K562 (cell line): ENCODE results near the gene ERC2. TPM values are rescaled to one million over a fixed set of nuclear protein-coding genes. Genes with fewer than 3 reads are reported as not detected.

ENCODE experiments used
- ATAC-seq: fragments of 200-7000 bp; cut with Tn5 transposase; 3 replicates; pipeline ENCODE4 v1.9.1; 2020; ENCODE audit warnings: moderate library complexity
- BruUV-seq: library from RNA; stranded (reverse); fragments of 400-500 nt; replicated peaks from 2 replicates; lab custom pipeline; 2021; lab: Mats Ljungman, UMichigan
- CTCF ChIA-PET: fragments of 300-600 bp; formaldehyde crosslinking; extraction: SDS; loops from one replicate; lab custom pipeline; 2021; ENCODE audit warnings: low intra/inter-chr PET ratio; lab: Yijun Ruan, JAX
- POLR2A ChIA-PET: fragments of 300-600, 350-650 bp; sonication (Branson Sonifier 250); formaldehyde crosslinking; extraction: SDS; loops from one replicate; lab custom pipeline; 2021; ENCODE audit warnings: antibody characterized with exemption, inconsistent platforms; lab: Yijun Ruan, JAX
- DNase-seq, 4 experiments: peaks; one replicate each; pipeline versions ENCODE4 v3.0.0 to v3.0.0-alpha.2; 2011 to 2018; ENCODE audit warnings: low spot score in 3 of 4, mixed read lengths in 3 of 4; ENCODE audit errors: extremely low read depth in 1 of 4
- FAIRE-seq: peaks from 2 replicates; lab custom pipeline; 2011; peaks lifted over from hg19 to GRCh38; lab: Jason Lieb, UNC
- H2AFZ ChIP-seq: 2 replicates; pipeline ENCODE4 v1.6.0; 2011; ENCODE audit warnings: low read depth, low read length, control low read depth, inconsistent platforms
- H3K27ac ChIP-seq: fragments of 200-600 bp; 3 replicates; pipeline ENCODE4 v1.8.0; 2011; ENCODE audit warnings: low read depth, mild to moderate bottlenecking, control low read depth, inconsistent platforms, low read length, moderate library complexity, mixed read lengths; ENCODE audit errors: extremely low read depth
- H3K27me3 ChIP-seq, 2 experiments: fragments of 300-600 bp in 1 of 2; 2 replicates in 1 of 2; 3 replicates in 1 of 2; pipeline versions ENCODE4 v1.6.0 to v1.8.0; 2011; ENCODE audit warnings: inconsistent platforms in 2 of 2, low read length in 2 of 2, mild to moderate bottlenecking in 1 of 2, mixed read lengths in 1 of 2, moderate library complexity in 1 of 2; ENCODE audit not compliant: control insufficient read depth in 2 of 2, insufficient read depth in 2 of 2
- H3K36me3 ChIP-seq: fragments of 300-600 bp; 3 replicates; pipeline ENCODE4 v1.8.0; 2011; ENCODE audit warnings: mild to moderate bottlenecking, low read length, inconsistent platforms; ENCODE audit not compliant: control insufficient read depth, insufficient read depth
- H3K4me1 ChIP-seq, 2 experiments: fragments of 200-600 bp in 1 of 2; replicated peaks in 1 of 2; 2 replicates in 1 of 2; 3 replicates in 1 of 2; pipeline versions ENCODE4 v1.5.1 to v1.8.0; 2011; ENCODE audit warnings: inconsistent platforms in 2 of 2, low read length in 2 of 2, mild to moderate bottlenecking in 1 of 2, mixed read lengths in 1 of 2, moderate library complexity in 1 of 2; ENCODE audit not compliant: control insufficient read depth in 2 of 2, insufficient read depth in 2 of 2
- H3K4me2 ChIP-seq: 2 replicates; pipeline ENCODE4 v1.6.1; 2011; ENCODE audit warnings: low read length, control low read depth, inconsistent platforms, mixed read lengths; ENCODE audit not compliant: insufficient read depth
- H3K4me3 ChIP-seq: fragments of 200-600 bp; sonication (generic), shearing (Covaris generic); 2 replicates; pipeline ENCODE4 v1.5.1; 2016; ENCODE audit warnings: control low read depth, inconsistent platforms
- H3K79me2 ChIP-seq: fragments of 200-600 bp; 3 replicates; pipeline ENCODE4 v1.8.0; 2011; ENCODE audit warnings: low read length, inconsistent platforms; ENCODE audit not compliant: control insufficient read depth, insufficient read depth
- H3K9ac ChIP-seq, 2 experiments: 2 replicates each; pipeline versions ENCODE4 v1.6.0 to v1.6.1; 2011; ENCODE audit warnings: low read depth in 2 of 2, low read length in 2 of 2, control low read depth in 1 of 2, inconsistent platforms in 1 of 2, mild to moderate bottlenecking in 1 of 2, mixed read lengths in 1 of 2; ENCODE audit not compliant: insufficient read depth in 1 of 2
- H3K9me1 ChIP-seq: one replicate; pipeline ENCODE4 v1.6.0; 2011; ENCODE audit warnings: inconsistent platforms, mild to moderate bottlenecking, low read length, moderate library complexity; ENCODE audit not compliant: control insufficient read depth, insufficient read depth
- H3K9me3 ChIP-seq: replicated peaks from 2 replicates; pipeline ENCODE4 v1.5.1; 2011; ENCODE audit warnings: low read depth, low read length, inconsistent platforms; ENCODE audit not compliant: control insufficient read depth, insufficient read depth
- H4K20me1 ChIP-seq: replicated peaks from 2 replicates; pipeline ENCODE4 v1.6.1; 2011; ENCODE audit warnings: low read length, inconsistent platforms, mixed read lengths; ENCODE audit not compliant: control insufficient read depth, insufficient read depth
- MTA3 ChIP-seq: fragments of 450-650 bp; formaldehyde crosslinking; IDR thresholded peaks from 2 replicates; pipeline ENCODE4 v1.6.1; 2017; ENCODE audit warnings: mild to moderate bottlenecking, borderline replicate concordance
- ZNF75A ChIP-seq: fragments of 450-650 bp; formaldehyde crosslinking; IDR thresholded peaks from 2 replicates; pipeline ENCODE4 v1.4.0; 2020; ENCODE audit warnings: mild to moderate bottlenecking
- WGBS: fragments of 100-300 bp; shearing (Covaris generic); methylation state at CpG from one replicate; pipeline ENCODE4 v1.1.6; 2016; ENCODE audit warnings: low coverage, mixed read lengths; ENCODE audit not compliant: insufficient coverage; ENCODE audit errors: missing lambda C conversion rate; 5-methylcytosine and 5-hydroxymethylcytosine counted together
- in situ Hi-C: fragments of 300-500 bp; cut with MboI; formaldehyde crosslinking; loops from 4 replicates; pipeline ENCODE4 v1.15.0; 2018; ENCODE audit warnings: inconsistent platforms, mixed read lengths
- intact Hi-C: fragments of 100-400 bp; cut with micrococcal nuclease; formaldehyde crosslinking; loops from 2 replicates; pipeline ENCODE4 v1.14.2; 2022
- polyA plus RNA-seq, 8 experiments: library from polyadenylated mRNA; depleted of rRNA in 4 of 8; stranded (reverse) in 5 of 8; unstranded in 3 of 8; fragments of >200 nt; fragmentation: Nextera tagmentation in 2 of 8; fragmentation: Illumina TruSeq in 1 of 8; extraction: Ambion mirVana in 2 of 8; extraction: Trizol in 1 of 8; gene quantifications; 2 replicates each; pipeline versions ENCODE4 v1.2.1 to v1.2.3, GENCODE V29; 2011 to 2014; ENCODE audit warnings: inconsistent platforms in 1 of 8, missing spikeins in 1 of 8
- total RNA-seq, 7 experiments: library from RNA; depleted of rRNA in 6 of 7; stranded (reverse); fragments of >200 nt in 6 of 7; fragmentation: Illumina TruSeq in 2 of 7; extraction: Trizol in 2 of 7; gene quantifications; 2 replicates each; pipeline versions ENCODE4 v1.2.1 to v1.2.3, GENCODE V29; 2011 to 2021; ENCODE audit warnings: low replicate concordance in 1 of 7
- TF ChIP-seq, protein P1 (sequence below): sonication (generic); formaldehyde crosslinking; IDR thresholded peaks from 2 replicates; pipeline ENCODE4 v1.8.0; 2022; ENCODE audit warnings: mild to moderate bottlenecking, low read depth, missing genetic modification reagents
- TF ChIP-seq, protein P2 (sequence below): IDR thresholded peaks from 2 replicates; pipeline ENCODE4 v1.6.1; 2011; ENCODE audit not compliant: insufficient read length; ENCODE audit errors: extremely low read depth
- TF ChIP-seq, protein P3 (sequence below): sonication (generic); formaldehyde crosslinking; IDR thresholded peaks from 2 replicates; pipeline ENCODE4 v1.9.0; 2022; ENCODE audit warnings: mild to moderate bottlenecking, missing genetic modification reagents

Gene ERC2
- total and polyA plus RNA-seq, 9 of the 15 experiments (the other 6 are each of a cell fraction or from before 2014, with no cell fraction given): 0.04 to 0.18 (median 0.07) TPM; not detected in 2

DNA sequence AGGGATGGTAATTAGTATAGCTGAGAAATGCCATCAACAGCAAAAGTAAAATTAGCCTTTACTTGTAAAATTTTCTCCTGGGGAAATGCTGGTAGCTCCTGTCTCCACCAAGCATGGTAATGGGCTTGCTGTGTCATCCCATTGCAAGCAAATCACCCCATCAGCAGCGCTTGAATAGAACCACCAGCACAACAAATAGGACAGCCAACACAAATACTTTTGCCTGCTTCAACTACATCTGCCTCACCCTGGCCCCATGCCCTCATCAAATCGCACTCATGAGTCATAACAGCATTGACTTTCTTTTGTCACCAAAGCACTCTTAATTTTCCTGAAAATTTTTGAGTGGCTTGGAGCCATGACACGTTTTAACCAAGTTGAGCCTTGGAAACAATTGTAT lies 52.6 kb downstream of the ERC2 start:
- H3K9ac ChIP-seq: no peak overlapping the region
- no peaks in the 10 kb centered on the region for H3K9me1 ChIP-seq
- FAIRE-seq (no peak), ATAC-seq (no peak), DNase-seq (no peak)
- H3K36me3 ChIP-seq: no peaks in the 10 kb centered on the region
- WGBS: 0% methylated on average over 2 of the region's 3 CpGs
- no peak overlapping the region for H2AFZ ChIP-seq
- no TSS peak for BruUV-seq
- POLR2A ChIA-PET: no interaction called here
- no peaks in the 10 kb centered on the region for H4K20me1 ChIP-seq
- no peaks in the 10 kb centered on the region for H3K79me2 ChIP-seq
- no peak overlapping the region for H3K4me2 ChIP-seq
- no peaks in the 10 kb centered on the region for H3K9me3 ChIP-seq
- no peak overlapping the region for H3K27ac ChIP-seq
- no peaks in the 10 kb centered on the region for H3K4me1 ChIP-seq
- CTCF ChIA-PET: no interaction called here
- no peak overlapping the region for H3K4me3 ChIP-seq
- TF ChIP-seq MTA3 (no peak), ZNF75A (CRISPR knock-in tag) (no peak)
- TF ChIP-seq, protein P1, sequence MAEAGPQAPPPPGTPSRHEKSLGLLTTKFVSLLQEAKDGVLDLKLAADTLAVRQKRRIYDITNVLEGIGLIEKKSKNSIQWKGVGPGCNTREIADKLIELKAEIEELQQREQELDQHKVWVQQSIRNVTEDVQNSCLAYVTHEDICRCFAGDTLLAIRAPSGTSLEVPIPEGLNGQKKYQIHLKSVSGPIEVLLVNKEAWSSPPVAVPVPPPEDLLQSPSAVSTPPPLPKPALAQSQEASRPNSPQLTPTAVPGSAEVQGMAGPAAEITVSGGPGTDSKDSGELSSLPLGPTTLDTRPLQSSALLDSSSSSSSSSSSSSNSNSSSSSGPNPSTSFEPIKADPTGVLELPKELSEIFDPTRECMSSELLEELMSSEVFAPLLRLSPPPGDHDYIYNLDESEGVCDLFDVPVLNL (CRISPR knock-in tag): no peak
- TF ChIP-seq, protein P2, sequence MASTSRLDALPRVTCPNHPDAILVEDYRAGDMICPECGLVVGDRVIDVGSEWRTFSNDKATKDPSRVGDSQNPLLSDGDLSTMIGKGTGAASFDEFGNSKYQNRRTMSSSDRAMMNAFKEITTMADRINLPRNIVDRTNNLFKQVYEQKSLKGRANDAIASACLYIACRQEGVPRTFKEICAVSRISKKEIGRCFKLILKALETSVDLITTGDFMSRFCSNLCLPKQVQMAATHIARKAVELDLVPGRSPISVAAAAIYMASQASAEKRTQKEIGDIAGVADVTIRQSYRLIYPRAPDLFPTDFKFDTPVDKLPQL: no peak
- TF ChIP-seq, protein P3, sequence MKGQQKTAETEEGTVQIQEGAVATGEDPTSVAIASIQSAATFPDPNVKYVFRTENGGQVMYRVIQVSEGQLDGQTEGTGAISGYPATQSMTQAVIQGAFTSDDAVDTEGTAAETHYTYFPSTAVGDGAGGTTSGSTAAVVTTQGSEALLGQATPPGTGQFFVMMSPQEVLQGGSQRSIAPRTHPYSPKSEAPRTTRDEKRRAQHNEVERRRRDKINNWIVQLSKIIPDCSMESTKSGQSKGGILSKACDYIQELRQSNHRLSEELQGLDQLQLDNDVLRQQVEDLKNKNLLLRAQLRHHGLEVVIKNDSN: no peak
- TF ChIP-seq, all 486 proteins: peak for 0
- no peaks in the 10 kb centered on the region for H3K27me3 ChIP-seq
- intact Hi-C loops: no loop called here
- in situ Hi-C loops: no loop called here
